Measurements from ENCODE around the gene MT4. TPM values are rescaled to one million over a fixed set of nuclear protein-coding genes. Genes with fewer than 3 reads are reported as not detected.

The MT4 gene
- total RNA-seq, 1 experiment from 2014 or later, result not detected

GRCh38 chr16:56534847-56535383 lies 30.0 kb upstream of the MT4 start:
- H3K9me3 ChIP-seq (ENCODE audit: low read length), result no peaks in the 10 kb centered on the region
- no TSS peak for BruUV-seq (replicated peaks)
- H3K4me1 ChIP-seq (ENCODE audit: insufficient read depth, low read length), result peaks cover 14% of the 10 kb centered on the region
- H3K27ac ChIP-seq (ENCODE audit: low read length), result no peak overlapping the region
- no peak overlapping the region for H3K4me2 ChIP-seq (ENCODE audit: low read length)
- ATAC-seq, result no peak
- H3K27me3 ChIP-seq (ENCODE audit: low read length), result no peaks in the 10 kb centered on the region
- intact Hi-C loops (cut with micrococcal nuclease), result no loop called here
- no peaks in the 10 kb centered on the region for H3F3A ChIP-seq (ENCODE audit: low read length, unreplicated experiment)
- POLR2A ChIA-PET (ENCODE audit: unreplicated experiment), result no interaction called here
- H3K9ac ChIP-seq (ENCODE audit: low read length), result no peak overlapping the region
- no peak for DNase-seq
- H4K20me1 ChIP-seq (ENCODE audit: low read length), result no peaks in the 10 kb centered on the region
- CTCF ChIA-PET, result no interaction called here
- no peak overlapping the region for H3K4me3 ChIP-seq (ENCODE audit: low read length)
- no peaks in the 10 kb centered on the region for H3K9me2 ChIP-seq (replicated peaks; ENCODE audit: low read length)
- no peaks in the 10 kb centered on the region for H3K79me2 ChIP-seq (ENCODE audit: low read length)
- H3K36me3 ChIP-seq (ENCODE audit: low read depth, low read length), result no peaks in the 10 kb centered on the region
- no peak overlapping the region for H2AFZ ChIP-seq (ENCODE audit: low read length)
- TF ChIP-seq EZH2phosphoT487 (IDR thresholded peaks at IDR 0.05; ENCODE audit: borderline replicate concordance, low read length) (no peak), EZH2 (IDR thresholded peaks at IDR 0.05; ENCODE audit: low read length, unreplicated experiment) (no peak), CTCF (conservative IDR thresholded peaks at IDR 0.05; ENCODE audit: low read depth, low read length) (no peak)

GRCh38 chr16:56538331-56538730 lies 26.5 kb upstream of the MT4 start:
- no TSS peak for BruUV-seq (replicated peaks)
- ChIA-PET CTCF (no interaction called here), POLR2A (ENCODE audit: unreplicated experiment) (no interaction called here)
- Histone ChIP-seq H2AFZ (ENCODE audit: low read length) (no peak overlapping the region), H4K20me1 (ENCODE audit: low read length) (no peaks in the 10 kb centered on the region), H3K36me3 (ENCODE audit: low read depth, low read length) (no peaks in the 10 kb centered on the region), H3F3A (ENCODE audit: low read length, unreplicated experiment) (no peaks in the 10 kb centered on the region), H3K9me3 (ENCODE audit: low read length) (no peaks in the 10 kb centered on the region), H3K4me1 (ENCODE audit: insufficient read depth, low read length) (no peaks in the 10 kb centered on the region), H3K4me2 (ENCODE audit: low read length) (no peak overlapping the region), H3K9ac (ENCODE audit: low read length) (no peak overlapping the region), H3K79me2 (ENCODE audit: low read length) (no peaks in the 10 kb centered on the region), H3K27ac (ENCODE audit: low read length) (no peak overlapping the region), H3K27me3 (ENCODE audit: low read length) (no peaks in the 10 kb centered on the region), H3K4me3 (ENCODE audit: low read length) (no peak overlapping the region), H3K9me2 (replicated peaks; ENCODE audit: low read length) (no peaks in the 10 kb centered on the region)
- intact Hi-C loops (cut with micrococcal nuclease), result no loop called here
- DNase-seq (no peak), ATAC-seq (no peak)
- TF ChIP-seq EZH2phosphoT487 (IDR thresholded peaks at IDR 0.05; ENCODE audit: borderline replicate concordance, low read length) (no peak), CTCF (conservative IDR thresholded peaks at IDR 0.05; ENCODE audit: low read depth, low read length) (no peak), EZH2 (IDR thresholded peaks at IDR 0.05; ENCODE audit: low read length, unreplicated experiment) (no peak)

- Histone ChIP-seq H3K4me1 (ENCODE audit: insufficient read depth, low read length) (no peaks in the 10 kb centered on the region), H3K27me3 (ENCODE audit: low read length) (no peaks in the 10 kb centered on the region), H3K9me2 (replicated peaks; ENCODE audit: low read length) (no peaks in the 10 kb centered on the region), H2AFZ (ENCODE audit: low read length) (no peak overlapping the region), H3K27ac (ENCODE audit: low read length) (no peak overlapping the region), H3K4me3 (ENCODE audit: low read length) (no peak overlapping the region), H3K4me2 (ENCODE audit: low read length) (no peak overlapping the region), H4K20me1 (ENCODE audit: low read length) (no peaks in the 10 kb centered on the region), H3K9ac (ENCODE audit: low read length) (no peak overlapping the region), H3K9me3 (ENCODE audit: low read length) (no peaks in the 10 kb centered on the region), H3K36me3 (ENCODE audit: low read depth, low read length) (no peaks in the 10 kb centered on the region), H3F3A (ENCODE audit: low read length, unreplicated experiment) (no peaks in the 10 kb centered on the region), H3K79me2 (ENCODE audit: low read length) (no peaks in the 10 kb centered on the region)
- ChIA-PET POLR2A (ENCODE audit: unreplicated experiment) (no interaction called here), CTCF (no interaction called here)
- no peak for TF ChIP-seq CTCF (conservative IDR thresholded peaks at IDR 0.05; ENCODE audit: low read depth, low read length)
- no peak for TF ChIP-seq EZH2 (IDR thresholded peaks at IDR 0.05; ENCODE audit: low read length, unreplicated experiment)
- TF ChIP-seq EZH2phosphoT487 (IDR thresholded peaks at IDR 0.05; ENCODE audit: borderline replicate concordance, low read length), result no peak
- no TSS peak for BruUV-seq (replicated peaks)
- DNase-seq (no peak), ATAC-seq (no peak)
- intact Hi-C loops (cut with micrococcal nuclease), result no loop called here
These were observed 25.2 kb upstream of the MT4 start for GRCh38 chr16:56539656-56540055.
